Neural progenitor cell (in vitro differentiated cells): ENCODE data around the gene LASP1. TPM values are rescaled to one million over a fixed set of nuclear protein-coding genes. Genes with fewer than 3 reads are reported as not detected.

ENCODE experiments used
- DNase-seq: peaks from one replicate; pipeline ENCODE4 v3.0.0-alpha.2; 2016; ENCODE audit warnings: low spot score
- H2AFZ ChIP-seq: fragments of 200-600 bp; sonication (generic); replicated peaks from 2 replicates; pipeline ENCODE4 v1.6.1; 2016; ENCODE audit warnings: antibody characterized with exemption
- H3F3A ChIP-seq: fragments of 200-600 bp; sonication (generic); 2 replicates; pipeline ENCODE4 v1.6.1; 2016; ENCODE audit warnings: antibody characterized with exemption, low read depth
- H3K27ac ChIP-seq: fragments of 200-600 bp; sonication (generic); 2 replicates; pipeline ENCODE4 v1.5.1; 2016; ENCODE audit warnings: mild to moderate bottlenecking
- H3K27me3 ChIP-seq: fragments of 200-600 bp; sonication (generic); 2 replicates; pipeline ENCODE4 v1.6.1; 2016; ENCODE audit warnings: mild to moderate bottlenecking, moderate library complexity
- H3K36me3 ChIP-seq: fragments of 200-600 bp; sonication (generic); 2 replicates; pipeline ENCODE4 v1.5.1; 2016
- H3K4me1 ChIP-seq: fragments of 200-600 bp; sonication (generic); 2 replicates; pipeline ENCODE4 v1.6.1; 2016; ENCODE audit warnings: mixed run types
- H3K4me2 ChIP-seq: fragments of 200-600 bp; sonication (generic); 2 replicates; pipeline ENCODE4 v1.6.1; 2016
- H3K4me3 ChIP-seq: fragments of 200-600 bp; sonication (generic); 2 replicates; pipeline ENCODE4 v1.5.1; 2016
- H3K79me2 ChIP-seq: fragments of 200-600 bp; sonication (generic); 2 replicates; pipeline ENCODE4 v1.6.1; 2016; ENCODE audit warnings: low read depth
- H3K9ac ChIP-seq: fragments of 200-600 bp; sonication (generic); 2 replicates; pipeline ENCODE4 v1.6.1; 2016
- H3K9me3 ChIP-seq: fragments of 200-600 bp; sonication (generic); 2 replicates; pipeline ENCODE4 v1.5.1; 2016; ENCODE audit warnings: low read depth
- H4K20me1 ChIP-seq: fragments of 200-600 bp; sonication (generic); 2 replicates; pipeline ENCODE4 v1.6.1; 2016; ENCODE audit warnings: low read depth
- H3K27ac Mint-ChIP-seq: 3 replicates; pipeline ENCODE4 v1.8.0; 2021; ENCODE audit warnings: mixed read lengths
- H3K27me3 Mint-ChIP-seq: 2 replicates; pipeline ENCODE4 v1.8.0; 2022; ENCODE audit warnings: low read depth, mild to moderate bottlenecking, inconsistent platforms, moderate library complexity, mixed read lengths; ENCODE audit not compliant: insufficient read depth
- H3K36me3 Mint-ChIP-seq: 3 replicates; pipeline ENCODE4 v1.8.0; 2021; ENCODE audit warnings: mixed read lengths
- H3K4me1 Mint-ChIP-seq: 3 replicates; pipeline ENCODE4 v1.8.0; 2021; ENCODE audit warnings: mixed read lengths
- H3K4me3 Mint-ChIP-seq: 3 replicates; pipeline ENCODE4 v1.8.0; 2021; ENCODE audit warnings: mild to moderate bottlenecking, moderate library complexity, mixed read lengths
- H3K9me3 Mint-ChIP-seq: 3 replicates; pipeline ENCODE4 v1.8.0; 2020; ENCODE audit warnings: mixed read lengths
- EZH2 ChIP-seq: fragments of 200-600 bp; sonication (generic); IDR thresholded peaks from 2 replicates; pipeline ENCODE4 v1.6.1; 2017; ENCODE audit warnings: antibody characterized with exemption, mild to moderate bottlenecking, moderate library complexity
- EZH2phosphoT487 ChIP-seq: fragments of 200-600 bp; sonication (generic); IDR thresholded peaks from 2 replicates; pipeline ENCODE4 v1.6.1; 2017; ENCODE audit warnings: antibody characterized with exemption
- total RNA-seq: library from RNA; depleted of rRNA; stranded (reverse); fragments of >200 nt; gene quantifications from 2 replicates; pipeline ENCODE4 v1.2.3, GENCODE V29; 2015; ENCODE audit warnings: low replicate concordance
- TF ChIP-seq, protein P1 (sequence below): fragments of 200-600 bp; sonication (generic); IDR thresholded peaks from 2 replicates; pipeline ENCODE4 v1.5.1; 2017; ENCODE audit warnings: antibody characterized with exemption, mild to moderate bottlenecking

LASP1 gene
- total RNA-seq, 1 donor from 2014 or later = 45.2 TPM

GRCh38 chr17:38939987-38940386 lies 70.1 kb downstream of the LASP1 start:
- H2AFZ ChIP-seq = no peak overlapping the region
- Mint-ChIP-seq H3K4me3 (no peak overlapping the region), H3K36me3 (no peaks in the 10 kb centered on the region), H3K27me3 (peaks cover 4% of the 10 kb centered on the region), H3K4me1 (no peaks in the 10 kb centered on the region), H3K9me3 (no peaks in the 10 kb centered on the region), H3K27ac (no peak overlapping the region)
- no peaks in the 10 kb centered on the region for H3K9me3 ChIP-seq
- TF ChIP-seq, protein P1, sequence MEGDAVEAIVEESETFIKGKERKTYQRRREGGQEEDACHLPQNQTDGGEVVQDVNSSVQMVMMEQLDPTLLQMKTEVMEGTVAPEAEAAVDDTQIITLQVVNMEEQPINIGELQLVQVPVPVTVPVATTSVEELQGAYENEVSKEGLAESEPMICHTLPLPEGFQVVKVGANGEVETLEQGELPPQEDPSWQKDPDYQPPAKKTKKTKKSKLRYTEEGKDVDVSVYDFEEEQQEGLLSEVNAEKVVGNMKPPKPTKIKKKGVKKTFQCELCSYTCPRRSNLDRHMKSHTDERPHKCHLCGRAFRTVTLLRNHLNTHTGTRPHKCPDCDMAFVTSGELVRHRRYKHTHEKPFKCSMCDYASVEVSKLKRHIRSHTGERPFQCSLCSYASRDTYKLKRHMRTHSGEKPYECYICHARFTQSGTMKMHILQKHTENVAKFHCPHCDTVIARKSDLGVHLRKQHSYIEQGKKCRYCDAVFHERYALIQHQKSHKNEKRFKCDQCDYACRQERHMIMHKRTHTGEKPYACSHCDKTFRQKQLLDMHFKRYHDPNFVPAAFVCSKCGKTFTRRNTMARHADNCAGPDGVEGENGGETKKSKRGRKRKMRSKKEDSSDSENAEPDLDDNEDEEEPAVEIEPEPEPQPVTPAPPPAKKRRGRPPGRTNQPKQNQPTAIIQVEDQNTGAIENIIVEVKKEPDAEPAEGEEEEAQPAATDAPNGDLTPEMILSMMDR = no peak
- TF ChIP-seq EZH2 = no peak
- TF ChIP-seq EZH2phosphoT487 = no peak
- H3K27me3 ChIP-seq = no peaks in the 10 kb centered on the region
- no peaks in the 10 kb centered on the region for H4K20me1 ChIP-seq
- no peak overlapping the region for H3K4me3 ChIP-seq
- H3K79me2 ChIP-seq = no peaks in the 10 kb centered on the region
- H3K36me3 ChIP-seq = no peaks in the 10 kb centered on the region
- no peak overlapping the region for H3K9ac ChIP-seq
- H3K4me1 ChIP-seq = no peaks in the 10 kb centered on the region
- H3K4me2 ChIP-seq = no peak overlapping the region
- H3K27ac ChIP-seq = no peak overlapping the region
- no peaks in the 10 kb centered on the region for H3F3A ChIP-seq
- no peak for DNase-seq

DNA sequence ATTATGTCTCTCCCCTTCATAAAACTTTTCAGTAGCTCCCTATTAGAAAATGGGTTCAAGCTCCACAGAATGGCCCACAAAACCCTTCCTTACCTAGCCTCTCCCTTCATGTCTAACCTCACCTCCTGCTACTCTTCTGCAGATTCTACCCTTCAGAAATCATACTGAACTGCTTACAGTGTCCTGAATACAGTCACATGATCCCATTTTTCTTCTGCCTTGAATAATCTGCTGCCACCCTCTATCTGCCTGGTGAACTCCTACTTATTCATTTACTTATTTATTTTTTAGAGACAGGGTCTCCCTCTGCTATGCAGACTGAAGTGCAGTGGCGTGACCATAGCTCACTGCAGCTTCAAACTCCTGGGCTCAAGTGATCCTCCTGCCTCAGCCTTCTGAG lies 70.5 kb downstream of the LASP1 start:
- Histone ChIP-seq H3K9ac (no peak overlapping the region), H3K4me3 (no peak overlapping the region), H3K4me2 (no peak overlapping the region), H3K27ac (no peak overlapping the region), H3K4me1 (no peaks in the 10 kb centered on the region), H3K9me3 (no peaks in the 10 kb centered on the region), H3K27me3 (no peaks in the 10 kb centered on the region), H2AFZ (peak overlapping the region; percentile 71), H4K20me1 (no peaks in the 10 kb centered on the region), H3K79me2 (no peaks in the 10 kb centered on the region), H3F3A (no peaks in the 10 kb centered on the region), H3K36me3 (no peaks in the 10 kb centered on the region)
- TF ChIP-seq EZH2 = no peak
- TF ChIP-seq, protein P1 = no peak
- no peak for TF ChIP-seq EZH2phosphoT487
- Mint-ChIP-seq H3K4me3 (no peak overlapping the region), H3K36me3 (no peaks in the 10 kb centered on the region), H3K27ac (no peak overlapping the region), H3K27me3 (peaks cover 4% of the 10 kb centered on the region), H3K4me1 (no peaks in the 10 kb centered on the region), H3K9me3 (no peaks in the 10 kb centered on the region)
- no peak for DNase-seq

DNA sequence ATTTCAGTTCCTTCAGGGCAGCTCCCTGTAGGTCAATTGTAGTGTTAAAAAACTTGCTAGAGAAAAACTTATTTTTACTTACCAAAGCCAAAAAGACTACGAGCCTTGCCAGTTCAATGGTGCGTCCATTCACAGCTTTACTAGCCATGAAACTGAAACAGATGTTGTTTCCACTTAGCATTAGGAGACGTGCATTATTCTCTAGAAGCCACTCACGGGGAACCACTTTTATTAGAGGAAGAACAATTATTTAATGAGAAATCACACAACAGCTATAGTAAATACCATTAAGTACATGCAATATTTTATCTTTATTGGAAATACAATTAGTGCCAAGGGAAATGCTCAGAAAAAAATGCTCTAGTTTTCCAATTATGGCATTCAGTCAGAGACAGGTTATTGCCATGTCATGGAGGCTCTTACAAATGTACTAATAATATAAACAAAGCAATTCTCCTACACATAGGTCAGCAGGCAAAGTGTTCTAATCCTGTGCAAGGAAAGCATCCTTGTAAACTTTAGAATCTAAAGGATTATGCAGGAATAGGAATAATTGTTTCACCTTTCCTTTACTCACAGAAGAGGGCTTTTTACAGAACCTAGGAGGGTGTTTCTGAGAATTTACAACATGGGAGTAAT lies 73.0 kb downstream of the LASP1 start:
- TF ChIP-seq, protein P1 = no peak
- TF ChIP-seq EZH2phosphoT487 (no peak), EZH2 (no peak)
- Histone ChIP-seq H2AFZ (no peak overlapping the region), H3K9me3 (no peaks in the 10 kb centered on the region), H3K36me3 (no peaks in the 10 kb centered on the region), H3K27me3 (no peaks in the 10 kb centered on the region), H3K79me2 (no peaks in the 10 kb centered on the region), H3K27ac (no peak overlapping the region), H3K9ac (no peak overlapping the region), H4K20me1 (no peaks in the 10 kb centered on the region), H3F3A (peaks cover 4% of the 10 kb centered on the region), H3K4me1 (no peaks in the 10 kb centered on the region), H3K4me3 (no peak overlapping the region), H3K4me2 (no peak overlapping the region)
- H3K4me1 Mint-ChIP-seq = no peaks in the 10 kb centered on the region
- H3K9me3 Mint-ChIP-seq = no peaks in the 10 kb centered on the region
- no peak for DNase-seq
- H3K27ac Mint-ChIP-seq = no peak overlapping the region
- no peak overlapping the region for H3K4me3 Mint-ChIP-seq
- peaks cover 4% of the 10 kb centered on the region for H3K27me3 Mint-ChIP-seq
- no peaks in the 10 kb centered on the region for H3K36me3 Mint-ChIP-seq
